ENCODE measurements around the gene GRB10. TPM values are rescaled to one million over a fixed set of nuclear protein-coding genes. Genes with fewer than 3 reads are reported as not detected.
A peak's percentile ranks its signal among the peaks of the same experiment; 100 is the strongest.

Gene GRB10
- polyA plus RNA-seq (ENCODE audit: insufficient read length): 16.5 TPM

GRCh38 chr7:50782375-50783208 lies at the start of gene GRB10:
Gene GRB10 (minus strand): TSS chr7:50782896. CDS start chr7:50732322, 50,574 bp downstream.
- peak; percentile 30 for DNase-seq

- no peak for DNase-seq
Measured at GRCh38 chr7:50828801-50829200, 46.1 kb upstream of the GRB10 start.

GRCh38 chr7:50828116-50828515 lies 45.4 kb upstream of the GRB10 start:
- DNase-seq: no peak

- no peak for DNase-seq
Measured at GRCh38 chr7:50827281-50827680, 44.6 kb upstream of the GRB10 start.

GRCh38 chr7:50826371-50827172 lies 43.9 kb upstream of the GRB10 start:
- DNase-seq: no peak

GRCh38 chr7:50825465-50825864 lies 42.8 kb upstream of the GRB10 start:
- DNase-seq: no peak

- DNase-seq: no peak
Measured at GRCh38 chr7:50824882-50825281, 42.2 kb upstream of the GRB10 start.

GRCh38 chr7:50822706-50823105 lies 40.0 kb upstream of the GRB10 start:
- no peak for DNase-seq

GRCh38 chr7:50822110-50822509 lies 39.4 kb upstream of the GRB10 start:
- DNase-seq: no peak

- DNase-seq: no peak
Measured at GRCh38 chr7:50821457-50822008, 38.8 kb upstream of the GRB10 start.

- DNase-seq: no peak
Measured at GRCh38 chr7:50818324-50818723, 35.6 kb upstream of the GRB10 start.

GRCh38 chr7:50817561-50817960 lies 34.9 kb upstream of the GRB10 start:
- no peak for DNase-seq

GRCh38 chr7:50815138-50815537 lies 32.4 kb upstream of the GRB10 start:
- DNase-seq: no peak

- no peak for DNase-seq
Measured at GRCh38 chr7:50814166-50814565, 31.5 kb upstream of the GRB10 start.

- peak; percentile 60 for DNase-seq
Measured at GRCh38 chr7:50812841-50813475, 30.3 kb upstream of the GRB10 start.

GRCh38 chr7:50812094-50812493 lies 29.4 kb upstream of the GRB10 start:
- DNase-seq: no peak

GRCh38 chr7:50808282-50808888 lies 25.7 kb upstream of the GRB10 start:
- no peak for DNase-seq

- DNase-seq: no peak
Measured at GRCh38 chr7:50807026-50807730, 24.5 kb upstream of the GRB10 start.

GRCh38 chr7:50806143-50806542 lies 23.4 kb upstream of the GRB10 start:
- DNase-seq: no peak

- no peak for DNase-seq
Measured at GRCh38 chr7:50805447-50806125, 22.9 kb upstream of the GRB10 start.

Measured in hindlimb muscle (tissue), 1 donor.